Activated CD4-positive, alpha-beta T cell treated with anti-CD3 and anti-CD28 coated beads for 36 hours (primary cell): ENCODE data around the gene CCNI. TPM values are rescaled to one million over a fixed set of nuclear protein-coding genes. Genes with fewer than 3 reads are reported as not detected.

Source experiments
- ATAC-seq: fragments of 200-7000 bp; cut with Tn5 transposase; one replicate; pipeline ENCODE4 v1.10.0; 2021; ENCODE audit warnings: mild to moderate bottlenecking, moderate library complexity
- CTCF ChIA-PET: fragments of 350-600 bp; sonication (Branson Sonifier 250); formaldehyde crosslinking; loops from one replicate; lab custom pipeline; 2021; ENCODE audit warnings: antibody characterized with exemption; lab: Charles Lee
- POLR2A ChIA-PET: fragments of 350-600 bp; sonication (Branson Sonifier 250); formaldehyde crosslinking; loops from one replicate; lab custom pipeline; 2021; ENCODE audit warnings: antibody characterized with exemption, inconsistent platforms; lab: Charles Lee
- DNase-seq: peaks from one replicate; pipeline ENCODE4 v3.0.0-alpha.2; 2020
- H3K27ac Mint-ChIP-seq: one replicate; pipeline ENCODE4 v1.8.0; 2021; ENCODE audit warnings: mixed read lengths
- H3K27me3 Mint-ChIP-seq: one replicate; pipeline ENCODE4 v1.8.0; 2021; ENCODE audit warnings: mixed read lengths
- H3K36me3 Mint-ChIP-seq: one replicate; pipeline ENCODE4 v1.8.0; 2021; ENCODE audit warnings: low read depth, mixed read lengths
- H3K4me1 Mint-ChIP-seq: one replicate; pipeline ENCODE4 v1.8.0; 2021; ENCODE audit warnings: mixed read lengths
- H3K4me3 Mint-ChIP-seq: one replicate; pipeline ENCODE4 v1.8.0; 2021; ENCODE audit warnings: mild to moderate bottlenecking, moderate library complexity, mixed read lengths
- H3K9me3 Mint-ChIP-seq: one replicate; pipeline ENCODE4 v1.8.0; 2021; ENCODE audit warnings: low read depth, mixed read lengths
- intact Hi-C, 2 experiments: fragments of 100-400 bp; cut with DNase I in 1 of 2; cut with micrococcal nuclease in 1 of 2; formaldehyde crosslinking; loops; one replicate each; pipeline versions ENCODE4 v1.14.2 to v1.15.1; 2022 to 2024; cut with DNase I, micrococcal nuclease
- total RNA-seq, 2 experiments: library from RNA; stranded (reverse); gene quantifications; one replicate each; pipeline ENCODE4 v1.2.3, GENCODE V29; 2021

CCNI gene
- total RNA-seq, 2 experiments from 2014 or later = 226 to 230 TPM

DNA sequence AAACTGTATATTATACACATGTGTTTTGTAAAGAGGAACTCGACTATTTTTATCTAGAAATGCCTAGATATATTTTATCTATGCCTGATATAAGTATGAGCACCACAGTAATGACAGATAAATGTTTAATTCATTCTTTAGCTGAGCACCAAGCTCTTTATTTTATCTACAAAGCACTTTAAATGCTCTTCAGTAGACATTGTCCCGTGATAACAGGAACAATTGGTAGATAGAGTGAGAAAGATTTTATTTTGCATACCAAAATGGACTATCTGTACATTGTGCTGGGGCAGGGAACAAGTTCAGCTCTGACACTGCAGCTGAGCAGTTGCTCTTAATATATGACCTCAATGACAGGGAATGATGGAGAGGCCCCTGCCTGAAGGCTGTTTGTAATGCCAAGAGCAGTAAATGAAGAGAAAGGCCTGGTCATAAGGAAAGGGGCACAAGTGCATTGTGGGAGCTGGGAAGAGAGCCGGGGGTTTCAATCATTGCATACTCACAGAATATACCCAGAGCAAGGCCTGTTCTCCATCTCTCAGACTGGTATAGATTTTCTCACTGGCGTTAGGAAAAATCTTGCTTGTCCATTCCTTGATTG, 68.9 kb downstream of the CCNI start:
- Mint-ChIP-seq H3K4me1 (peaks cover 64% of the 10 kb centered on the region), H3K9me3 (no peaks in the 10 kb centered on the region), H3K27ac (no peak overlapping the region), H3K4me3 (no peak overlapping the region), H3K36me3 (peaks cover 18% of the 10 kb centered on the region), H3K27me3 (no peaks in the 10 kb centered on the region)
- intact Hi-C loops = no loop called here
- ATAC-seq (no peak), DNase-seq (no peak)
- ChIA-PET POLR2A (no interaction called here), CTCF (interaction anchor here (0.6 to 1.6 kb wide), 3 partner anchors 18 to 947 kb away, joined by 3 to 6 read pairs (median 3); no protein-coding TSS in a partner anchor)

DNA sequence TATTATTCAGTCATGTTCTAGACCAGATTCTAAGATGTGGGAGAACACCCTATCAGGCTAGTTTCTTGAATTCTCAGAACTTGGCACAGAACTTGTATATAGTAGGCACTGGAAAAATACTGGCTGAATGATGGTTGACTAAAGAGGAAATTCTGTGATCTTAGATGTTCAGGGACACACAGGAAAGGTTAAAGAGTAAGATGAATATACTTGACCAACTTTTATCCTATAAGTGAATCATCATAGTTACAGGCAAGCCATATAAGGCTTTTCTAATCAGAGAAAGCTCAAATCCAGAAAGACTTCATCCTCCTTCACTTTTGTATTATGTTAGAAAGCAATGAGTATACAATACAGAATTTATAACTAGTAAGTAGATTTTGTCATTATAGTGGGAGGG, 72.4 kb downstream of the CCNI start:
- no peak overlapping the region for H3K27ac Mint-ChIP-seq
- POLR2A ChIA-PET = no interaction called here
- H3K36me3 Mint-ChIP-seq = peaks cover 14% of the 10 kb centered on the region
- ATAC-seq (peak; percentile 80), DNase-seq (no peak)
- H3K9me3 Mint-ChIP-seq = no peaks in the 10 kb centered on the region
- no peak overlapping the region for H3K4me3 Mint-ChIP-seq
- H3K27me3 Mint-ChIP-seq = no peaks in the 10 kb centered on the region
- intact Hi-C loops = loop anchor here in 1 of 2 experiments (1.0 to 2.0 kb wide), 2 partner anchors 9 to 21 kb away; no protein-coding TSS in a partner anchor
- CTCF ChIA-PET = interaction anchor here (0.7 to 0.9 kb wide), 3 partner anchors 9 to 191 kb away, joined by 3 read pairs; no protein-coding TSS in a partner anchor
- peaks cover 39% of the 10 kb centered on the region for H3K4me1 Mint-ChIP-seq

DNA sequence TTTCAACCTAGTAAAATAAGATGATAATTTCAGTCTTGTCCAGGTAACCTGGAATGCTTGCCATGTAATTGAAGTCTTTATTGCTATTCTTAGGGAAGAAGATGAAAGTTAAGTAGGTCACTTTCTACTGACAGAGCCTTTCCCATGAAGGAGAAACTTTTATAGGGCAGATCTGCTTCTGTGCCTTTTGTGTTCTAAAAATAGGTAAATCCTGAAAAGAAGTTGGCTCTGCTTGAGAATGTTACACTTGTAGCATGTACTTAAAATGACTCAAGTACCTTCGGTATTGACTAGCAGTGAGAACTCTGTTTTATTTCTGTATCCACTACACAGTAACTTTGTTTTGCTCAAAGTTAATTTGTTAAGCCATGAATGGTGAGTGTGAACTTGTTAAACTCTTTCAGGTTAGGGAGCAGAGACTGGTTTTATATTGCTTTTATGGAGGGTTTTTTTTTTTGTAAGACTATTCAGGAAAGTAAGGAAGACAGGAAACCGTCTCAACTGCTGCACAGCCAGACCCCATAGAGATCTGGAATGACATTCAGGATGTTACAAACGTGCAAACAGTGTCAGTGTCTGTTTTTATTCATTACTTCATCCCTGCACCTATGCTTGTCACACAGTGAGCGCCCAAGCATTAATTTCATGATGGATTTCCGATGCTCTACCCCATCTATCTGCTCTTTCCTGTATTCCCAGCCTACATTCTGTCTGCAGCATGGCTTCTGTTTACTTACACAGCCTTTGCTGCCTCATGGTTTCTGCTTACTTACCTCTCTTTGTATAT, 73.3 kb downstream of the CCNI start:
- DNase-seq (no peak), ATAC-seq (no peak)
- Mint-ChIP-seq H3K9me3 (no peaks in the 10 kb centered on the region), H3K4me1 (peaks cover 31% of the 10 kb centered on the region), H3K27ac (no peak overlapping the region), H3K36me3 (peaks cover 18% of the 10 kb centered on the region), H3K27me3 (no peaks in the 10 kb centered on the region), H3K4me3 (no peak overlapping the region)
- intact Hi-C loops = loop anchor here in 1 of 2 experiments (1.0 to 2.0 kb wide), 2 partner anchors 8 to 22 kb away; no protein-coding TSS in a partner anchor
- ChIA-PET POLR2A (no interaction called here), CTCF (no interaction called here)

DNA sequence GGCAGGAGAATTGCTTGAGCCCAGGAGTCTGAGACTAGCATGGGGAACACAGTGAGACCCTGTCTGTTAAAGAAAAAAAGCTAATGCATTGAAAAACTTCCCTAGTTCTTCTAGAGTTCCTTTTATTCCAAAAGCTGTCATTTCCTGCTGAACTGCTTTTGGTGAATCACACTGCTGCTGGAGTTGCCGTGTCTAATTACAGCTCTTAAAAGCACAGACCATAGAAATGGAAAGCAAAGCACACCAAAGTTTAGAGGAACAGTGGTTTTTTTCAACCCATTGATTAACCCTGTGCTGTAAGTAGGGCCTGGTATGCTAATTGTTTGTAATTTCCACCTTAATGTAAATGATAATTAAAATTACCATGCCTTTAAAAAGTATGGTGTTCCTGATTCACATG, 73.9 kb downstream of the CCNI start:
- peaks cover 24% of the 10 kb centered on the region for H3K4me1 Mint-ChIP-seq
- ChIA-PET POLR2A (no interaction called here), CTCF (no interaction called here)
- peaks cover 24% of the 10 kb centered on the region for H3K36me3 Mint-ChIP-seq
- ATAC-seq (no peak), DNase-seq (no peak)
- H3K27ac Mint-ChIP-seq = no peak overlapping the region
- no peak overlapping the region for H3K4me3 Mint-ChIP-seq
- H3K9me3 Mint-ChIP-seq = no peaks in the 10 kb centered on the region
- no peaks in the 10 kb centered on the region for H3K27me3 Mint-ChIP-seq
- intact Hi-C loops = loop anchor here in 1 of 2 experiments (2.0 kb wide), 1 partner anchor 23 kb away; no protein-coding TSS in a partner anchor

DNA sequence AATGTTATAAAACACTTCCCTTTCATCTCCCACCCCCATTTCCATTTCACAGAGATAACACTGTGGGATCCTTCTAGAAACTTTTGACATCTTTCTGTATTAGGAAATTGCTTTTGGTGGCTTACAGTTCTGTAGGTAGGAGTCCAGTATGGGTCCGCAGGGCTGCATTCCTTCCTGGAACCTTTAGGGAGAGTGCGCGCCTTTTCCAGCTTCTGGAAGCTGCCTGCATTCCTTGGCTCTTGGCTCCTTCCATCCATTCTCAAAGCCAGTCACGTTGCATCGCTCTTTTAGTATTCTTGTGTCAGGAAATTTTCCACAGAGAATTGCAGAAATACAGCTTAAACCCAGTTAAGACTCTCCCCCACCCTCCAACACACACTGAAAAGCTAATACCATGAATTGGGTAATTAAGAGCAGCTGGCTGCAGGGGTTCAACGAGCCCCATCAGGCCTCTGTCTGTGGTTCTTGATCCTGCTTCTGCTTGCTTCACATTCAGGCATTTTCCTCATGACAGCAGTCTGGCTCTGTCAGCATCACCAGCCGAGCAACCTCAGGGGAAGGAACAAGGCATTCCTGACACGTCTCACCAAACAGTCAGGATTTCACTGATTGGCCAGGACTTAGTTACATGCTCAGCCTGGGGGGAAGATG, 77.4 kb downstream of the CCNI start:
- intact Hi-C loops = no loop called here
- Mint-ChIP-seq H3K27ac (no peak overlapping the region), H3K27me3 (no peaks in the 10 kb centered on the region), H3K4me3 (no peak overlapping the region), H3K9me3 (no peaks in the 10 kb centered on the region), H3K4me1 (peaks cover 38% of the 10 kb centered on the region), H3K36me3 (peaks cover 24% of the 10 kb centered on the region)
- ATAC-seq = no peak
- ChIA-PET POLR2A (no interaction called here), CTCF (interaction anchor here (0.6 kb wide), 1 partner anchor 25 kb away, joined by 3 read pairs; no protein-coding TSS in a partner anchor)
- no peak for DNase-seq

DNA sequence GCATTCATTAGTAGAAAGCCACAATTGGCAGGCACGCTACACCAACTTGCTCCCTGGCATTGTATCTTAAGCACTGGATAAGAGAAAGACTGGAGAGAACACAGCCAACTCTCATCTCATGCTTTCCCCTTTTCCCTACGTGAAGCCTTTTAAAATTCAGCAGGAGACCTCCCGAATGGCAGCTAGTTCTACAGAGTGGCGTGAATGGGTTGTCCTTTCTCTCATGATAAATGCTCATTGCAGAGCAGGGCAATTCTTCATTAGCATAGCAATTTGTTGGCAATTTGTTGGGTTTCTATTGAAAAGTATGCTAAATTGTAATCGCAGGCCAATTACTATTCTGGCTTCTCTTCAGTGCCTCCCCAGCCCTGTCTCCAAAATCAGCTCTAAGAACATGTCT, 78.3 kb downstream of the CCNI start:
- Mint-ChIP-seq H3K27me3 (no peaks in the 10 kb centered on the region), H3K4me1 (peaks cover 38% of the 10 kb centered on the region), H3K9me3 (no peaks in the 10 kb centered on the region), H3K36me3 (peaks cover 21% of the 10 kb centered on the region), H3K4me3 (no peak overlapping the region), H3K27ac (no peak overlapping the region)
- DNase-seq (no peak), ATAC-seq (no peak)
- intact Hi-C loops = no loop called here
- ChIA-PET CTCF (no interaction called here), POLR2A (no interaction called here)

Other genes with a start within 250 kb of the CCNI start
- gene SOWAHB, start 177.8 kb downstream of the CCNI start, total RNA-seq = not detected
- gene SEPTIN11, start 126.2 kb downstream of the CCNI start, total RNA-seq = 10 to 100 TPM; 15.5 to 34.5 TPM
- gene CCNG2, start 81.2 kb upstream of the CCNI start, total RNA-seq = 10 to 100 TPM; 25.7 to 28.6 TPM